HEK293 (cell line): ENCODE results near the gene RTL1.

Source experiments
- CTCF ChIA-PET: fragments of 350-600 bp; formaldehyde crosslinking; extraction: SDS; loops from one replicate; lab custom pipeline; 2021; ENCODE audit warnings: antibody characterized with exemption; lab: Yijun Ruan, JAX
- POLR2A ChIA-PET: fragments of 300-600 bp; formaldehyde crosslinking; extraction: SDS; loops from one replicate; lab custom pipeline; 2020; ENCODE audit warnings: antibody characterized with exemption, inconsistent platforms; lab: Yijun Ruan, JAX
- H3K27ac ChIP-seq: fragments of 200-500 bp; sonication (Bioruptor generic); 2 replicates; pipeline ENCODE4 v1.5.1; 2014; ENCODE audit warnings: low read depth, low read length, control low read depth, inconsistent platforms; ENCODE audit errors: extremely low read depth
- H3K36me3 ChIP-seq, 2 experiments: fragments of 200-500 bp in 1 of 2; sonication (Bioruptor generic) in 1 of 2; 1 replicate in 1 of 2; 2 replicates in 1 of 2; pipeline ENCODE4 v1.5.1; 2014 to 2017; ENCODE audit warnings: inconsistent platforms in 2 of 2, low read length in 2 of 2; ENCODE audit not compliant: control insufficient read depth in 2 of 2, insufficient read depth in 1 of 2
- H3K4me1 ChIP-seq: fragments of 200-500 bp; sonication (Bioruptor generic); 2 replicates; pipeline ENCODE4 v1.5.1; 2014; ENCODE audit warnings: mild to moderate bottlenecking, low read length, inconsistent platforms; ENCODE audit not compliant: control insufficient read depth, insufficient read depth
- H3K4me3 ChIP-seq: 2 replicates; pipeline ENCODE4 v1.5.1; 2011; ENCODE audit warnings: low read depth, mild to moderate bottlenecking, control low read depth, low read length, moderate library complexity
- H3K9me3 ChIP-seq: fragments of 200-500 bp; sonication (Bioruptor generic); 2 replicates; pipeline ENCODE4 v1.5.1; 2014; ENCODE audit warnings: low read depth, low read length, inconsistent platforms; ENCODE audit not compliant: control insufficient read depth, insufficient read depth
- GLIS1 ChIP-seq: fragments of 450-650 bp; formaldehyde crosslinking; IDR thresholded peaks from 2 replicates; pipeline ENCODE4 v1.5.1; 2016; ENCODE audit warnings: missing biosample characterization, missing genetic modification characterization
- HOXC10 ChIP-seq: sonication (generic); formaldehyde crosslinking; IDR thresholded peaks from 2 replicates; pipeline ENCODE4 v1.8.1; 2023; ENCODE audit warnings: mild to moderate bottlenecking, missing genetic modification reagents
- IKZF3 ChIP-seq: fragments of 450-650 bp; IDR thresholded peaks from 2 replicates; pipeline ENCODE4 v1.5.0; 2018; ENCODE audit warnings: missing biosample characterization, mild to moderate bottlenecking, missing genetic modification characterization, moderate library complexity
- SCRT1 ChIP-seq: fragments of 450-650 bp; formaldehyde crosslinking; IDR thresholded peaks from 2 replicates; pipeline ENCODE4 v1.5.1; 2016; ENCODE audit warnings: missing biosample characterization, missing genetic modification characterization, borderline replicate concordance
- WT1 ChIP-seq: fragments of 450-650 bp; formaldehyde crosslinking; IDR thresholded peaks from 2 replicates; pipeline ENCODE4 v1.5.1; 2016; ENCODE audit warnings: missing biosample characterization, missing genetic modification characterization
- ZBTB10 ChIP-seq: fragments of 450-650 bp; formaldehyde crosslinking; IDR thresholded peaks from 2 replicates; pipeline ENCODE4 v1.5.1; 2016; ENCODE audit warnings: missing biosample characterization, missing genetic modification characterization
- ZBTB48 ChIP-seq: fragments of 450-650 bp; formaldehyde crosslinking; IDR thresholded peaks from 2 replicates; pipeline ENCODE4 v1.5.1; 2016; ENCODE audit warnings: missing biosample characterization, missing genetic modification characterization
- ZFP3 ChIP-seq: fragments of 450-650 bp; formaldehyde crosslinking; IDR thresholded peaks from 2 replicates; pipeline ENCODE4 v1.5.1; 2016; ENCODE audit warnings: low read depth, missing biosample characterization, missing genetic modification characterization
- ZFP37 ChIP-seq: fragments of 450-650 bp; formaldehyde crosslinking; IDR thresholded peaks from 2 replicates; pipeline ENCODE4 v1.5.1; 2016; ENCODE audit warnings: missing biosample characterization, missing genetic modification characterization
- ZFP69B ChIP-seq: fragments of 450-650 bp; formaldehyde crosslinking; IDR thresholded peaks from 2 replicates; pipeline ENCODE4 v1.5.1; 2016; ENCODE audit warnings: missing biosample characterization, missing genetic modification characterization
- ZNF112 ChIP-seq: fragments of 450-650 bp; formaldehyde crosslinking; IDR thresholded peaks from 2 replicates; pipeline ENCODE4 v1.5.0; 2017; ENCODE audit warnings: missing biosample characterization, missing genetic modification characterization
- ZNF19 ChIP-seq: fragments of 450-650 bp; formaldehyde crosslinking; IDR thresholded peaks from 2 replicates; pipeline ENCODE4; 2016; ENCODE audit warnings: missing biosample characterization, missing genetic modification characterization, low read depth
- ZNF23 ChIP-seq: fragments of 450-650 bp; formaldehyde crosslinking; IDR thresholded peaks from 2 replicates; pipeline ENCODE4 v1.5.1; 2016; ENCODE audit warnings: missing biosample characterization, missing genetic modification characterization, borderline replicate concordance
- ZNF26 ChIP-seq: fragments of 450-650 bp; formaldehyde crosslinking; IDR thresholded peaks from 2 replicates; pipeline ENCODE4 v1.5.1; 2016; ENCODE audit warnings: missing biosample characterization, missing genetic modification characterization
- ZNF292 ChIP-seq: fragments of 450-650 bp; formaldehyde crosslinking; IDR thresholded peaks from 2 replicates; pipeline ENCODE4 v1.5.1; 2016; ENCODE audit warnings: low read depth, missing biosample characterization, missing genetic modification characterization, borderline replicate concordance
- ZNF311 ChIP-seq: fragments of 450-650 bp; formaldehyde crosslinking; IDR thresholded peaks from 2 replicates; pipeline ENCODE4 v1.5.1; 2017; ENCODE audit warnings: missing biosample characterization, missing genetic modification characterization, borderline replicate concordance
- ZNF335 ChIP-seq: fragments of 450-650 bp; formaldehyde crosslinking; conservative IDR thresholded peaks from 2 replicates; pipeline ENCODE4 v1.5.1; 2016; ENCODE audit warnings: missing biosample characterization, missing genetic modification characterization
- ZNF362 ChIP-seq: fragments of 450-650 bp; formaldehyde crosslinking; IDR thresholded peaks from 2 replicates; pipeline ENCODE4 v1.5.1; 2016; ENCODE audit warnings: missing biosample characterization, missing genetic modification characterization
- ZNF37A ChIP-seq: fragments of 450-650 bp; IDR thresholded peaks from 2 replicates; pipeline ENCODE4 v1.5.1; 2018; ENCODE audit warnings: missing biosample characterization, missing genetic modification characterization
- ZNF404 ChIP-seq: fragments of 450-650 bp; formaldehyde crosslinking; IDR thresholded peaks from 2 replicates; pipeline ENCODE4 v1.5.1; 2017; ENCODE audit warnings: missing biosample characterization, missing genetic modification characterization
- ZNF416 ChIP-seq: fragments of 450-650 bp; formaldehyde crosslinking; IDR thresholded peaks from 2 replicates; pipeline ENCODE4 v1.5.1; 2016; ENCODE audit warnings: missing biosample characterization, missing genetic modification characterization
- ZNF433 ChIP-seq: fragments of 450-650 bp; formaldehyde crosslinking; IDR thresholded peaks from 2 replicates; pipeline ENCODE4 v1.5.1; 2016; ENCODE audit warnings: missing biosample characterization, missing genetic modification characterization, low read depth
- ZNF449 ChIP-seq: fragments of 450-650 bp; formaldehyde crosslinking; IDR thresholded peaks from 2 replicates; pipeline ENCODE4 v1.5.1; 2017; ENCODE audit warnings: missing biosample characterization, mild to moderate bottlenecking, missing genetic modification characterization, moderate library complexity
- ZNF670 ChIP-seq: fragments of 450-650 bp; formaldehyde crosslinking; IDR thresholded peaks from 2 replicates; pipeline ENCODE4 v1.5.1; 2016; ENCODE audit warnings: missing biosample characterization, missing genetic modification characterization, low read depth
- ZSCAN5A ChIP-seq: fragments of 450-650 bp; formaldehyde crosslinking; IDR thresholded peaks from 2 replicates; pipeline ENCODE4 v1.5.1; 2016; ENCODE audit warnings: missing biosample characterization, missing genetic modification characterization

RTL1 gene

GRCh38 chr14:100840286-100841065 lies 63.0 kb downstream of the RTL1 start:
- Histone ChIP-seq H3K9me3 (no peaks in the 10 kb centered on the region), H3K4me3 (no peak overlapping the region), H3K4me1 (no peaks in the 10 kb centered on the region), H3K36me3 (no peaks in the 10 kb centered on the region), H3K27ac (no peak overlapping the region)
- TF ChIP-seq ZNF311 (tag by site-specific recombination) (no peak), ZBTB10 (no peak), IKZF3 (no peak), HOXC10 (CRISPR knock-in tag) (no peak), ZNF433 (tag by site-specific recombination) (no peak), ZNF112 (tag by site-specific recombination) (no peak), ZNF19 (tag by site-specific recombination) (no peak)
- CTCF ChIA-PET = interaction anchor here (0.6 to 0.7 kb wide), 2 partner anchors 395 to 788 kb away, joined by 3 read pairs; no protein-coding TSS in a partner anchor
- POLR2A ChIA-PET = no interaction called here

GRCh38 chr14:100839681-100840111 lies 63.8 kb downstream of the RTL1 start:
- H3K4me1 ChIP-seq = no peaks in the 10 kb centered on the region
- TF ChIP-seq ZFP69B (no peak), ZSCAN5A (tag by site-specific recombination) (no peak), ZNF416 (tag by site-specific recombination) (no peak), ZFP37 (tag by site-specific recombination) (no peak), ZNF292 (tag by site-specific recombination) (no peak), WT1 (tag by site-specific recombination) (no peak)
- H3K36me3 ChIP-seq = no peaks in the 10 kb centered on the region
- H3K4me3 ChIP-seq = no peak overlapping the region
- CTCF ChIA-PET = interaction anchor here (0.6 to 0.7 kb wide), 2 partner anchors 396 to 789 kb away, joined by 3 read pairs; no protein-coding TSS in a partner anchor
- no peak overlapping the region for H3K27ac ChIP-seq
- POLR2A ChIA-PET = no interaction called here
- H3K9me3 ChIP-seq = no peaks in the 10 kb centered on the region

GRCh38 chr14:100839315-100839585 lies 64.3 kb downstream of the RTL1 start:
- no peaks in the 10 kb centered on the region for H3K9me3 ChIP-seq
- ChIA-PET POLR2A (no interaction called here), CTCF (no interaction called here)
- H3K36me3 ChIP-seq = no peaks in the 10 kb centered on the region
- H3K27ac ChIP-seq = no peak overlapping the region
- no peaks in the 10 kb centered on the region for H3K4me1 ChIP-seq
- H3K4me3 ChIP-seq = no peak overlapping the region
- TF ChIP-seq ZNF23 = no peak
- no peak for TF ChIP-seq ZNF362 (tag by site-specific recombination)
- TF ChIP-seq ZBTB48 = no peak
- TF ChIP-seq ZNF37A (tag by site-specific recombination) = no peak
- TF ChIP-seq GLIS1 = no peak
- no peak for TF ChIP-seq ZNF670
- no peak for TF ChIP-seq ZNF449 (tag by site-specific recombination)
- TF ChIP-seq ZNF335 = no peak
- TF ChIP-seq ZFP3 = no peak
- TF ChIP-seq ZNF404 (tag by site-specific recombination) = no peak
- no peak for TF ChIP-seq ZNF26
- TF ChIP-seq SCRT1 = no peak
